Panc1 (cell line): ENCODE measurements around the gene SH3PXD2A. TPM values are rescaled to one million over a fixed set of nuclear protein-coding genes. Genes with fewer than 3 reads are reported as not detected.

Experiments
- ATAC-seq: fragments of 200-7000 bp; cut with Tn5 transposase; 2 replicates; pipeline ENCODE4 v1.9.1; 2020; ENCODE audit warnings: mild to moderate bottlenecking, moderate library complexity
- BruUV-seq: library from RNA; stranded (reverse); fragments of 400-500 nt; replicated peaks from 2 replicates; lab custom pipeline; 2021; lab: Mats Ljungman, UMichigan
- CTCF ChIA-PET: fragments of 300-600 bp; sonication (Branson Sonifier 250); formaldehyde crosslinking; loops from one replicate; lab custom pipeline; 2022; ENCODE audit warnings: antibody characterized with exemption; lab: Charles Lee
- POLR2A ChIA-PET: fragments of 300-600 bp; sonication (Branson Sonifier 250); formaldehyde crosslinking; loops from one replicate; lab custom pipeline; 2022; ENCODE audit warnings: antibody characterized with exemption; lab: Charles Lee
- DNase-seq: peaks from one replicate; pipeline ENCODE4 v3.0.0-alpha.2; 2010; ENCODE audit warnings: low read depth, low spot score
- H3K27ac ChIP-seq: 2 replicates; pipeline ENCODE4 v1.5.1; 2011; ENCODE audit warnings: mild to moderate bottlenecking, low read length, inconsistent platforms
- H3K27me3 ChIP-seq: fragments of 200-500 bp; sonication (Bioruptor generic); 2 replicates; pipeline ENCODE4 v1.6.0; 2014; ENCODE audit warnings: low read length, inconsistent platforms; ENCODE audit not compliant: control insufficient read depth, insufficient read depth
- H3K36me3 ChIP-seq: fragments of 200-500 bp; sonication (Bioruptor generic); 2 replicates; pipeline ENCODE4 v1.5.1; 2014; ENCODE audit warnings: inconsistent platforms, mild to moderate bottlenecking, low read length, moderate library complexity; ENCODE audit not compliant: control insufficient read depth, insufficient read depth
- H3K4me1 ChIP-seq: 2 replicates; pipeline ENCODE4 v1.5.1; 2011; ENCODE audit warnings: inconsistent platforms, mild to moderate bottlenecking, low read length, moderate library complexity; ENCODE audit not compliant: control insufficient read depth, insufficient read depth
- H3K4me3 ChIP-seq, 2 experiments: 2 replicates each; pipeline ENCODE4 v1.5.1; 2011 to 2012; ENCODE audit warnings: low read depth in 2 of 2, low read length in 2 of 2, mild to moderate bottlenecking in 2 of 2, inconsistent platforms in 1 of 2, moderate library complexity in 1 of 2
- H3K9me3 ChIP-seq: fragments of 200-500 bp; sonication (Bioruptor generic); 2 replicates; pipeline ENCODE4 v1.5.1; 2014; ENCODE audit warnings: low read depth, mild to moderate bottlenecking, inconsistent platforms, low read length, moderate library complexity; ENCODE audit not compliant: control insufficient read depth, insufficient read depth
- POLR2AphosphoS5 ChIP-seq: IDR thresholded peaks from 2 replicates; pipeline ENCODE4 v1.6.1; 2012; ENCODE audit warnings: mild to moderate bottlenecking, low read depth, low read length, moderate library complexity
- SIN3A ChIP-seq: IDR thresholded peaks from 2 replicates; pipeline ENCODE4 v1.6.1; 2012; ENCODE audit warnings: low read depth, mild to moderate bottlenecking, low read length, moderate library complexity, borderline replicate concordance; ENCODE audit not compliant: insufficient read depth
- TCF7L2 ChIP-seq: IDR thresholded peaks from 2 replicates; pipeline ENCODE4 v1.6.1; 2011; ENCODE audit warnings: mild to moderate bottlenecking, low read depth, low read length, inconsistent platforms
- in situ Hi-C: cut with HindIII; loops from 2 replicates; pipeline ENCODE4 v1.10.0; 2016; ENCODE audit warnings: low sequenced_read_pairs, low pct_unique_long_range_greater_than_20kb
- intact Hi-C: fragments of 100-400 bp; cut with micrococcal nuclease; formaldehyde crosslinking; loops from one replicate; pipeline ENCODE4 v1.10.0; 2022; ENCODE audit not compliant: unreplicated experiment
- total RNA-seq: library from RNA; stranded (reverse); gene quantifications from one replicate; pipeline ENCODE4 v1.2.1, GENCODE V29; 2021; ENCODE audit not compliant: unreplicated experiment
- TF ChIP-seq, protein P1 (sequence below), 2 experiments: IDR thresholded peaks; 2 replicates each; pipeline ENCODE4 v1.6.1; 2011 to 2012; ENCODE audit warnings: low read depth in 2 of 2, control low read depth in 1 of 2, low read length in 1 of 2, mild to moderate bottlenecking in 1 of 2, moderate library complexity in 1 of 2; ENCODE audit not compliant: insufficient read depth in 1 of 2
- TF ChIP-seq, protein P2 (sequence below): fragments of 450-650 bp; IDR thresholded peaks from 2 replicates; pipeline ENCODE4 v1.5.1; 2017; ENCODE audit warnings: mild to moderate bottlenecking

The SH3PXD2A gene
- total RNA-seq, 1 experiment from 2014 or later, result 5.7 TPM

DNA sequence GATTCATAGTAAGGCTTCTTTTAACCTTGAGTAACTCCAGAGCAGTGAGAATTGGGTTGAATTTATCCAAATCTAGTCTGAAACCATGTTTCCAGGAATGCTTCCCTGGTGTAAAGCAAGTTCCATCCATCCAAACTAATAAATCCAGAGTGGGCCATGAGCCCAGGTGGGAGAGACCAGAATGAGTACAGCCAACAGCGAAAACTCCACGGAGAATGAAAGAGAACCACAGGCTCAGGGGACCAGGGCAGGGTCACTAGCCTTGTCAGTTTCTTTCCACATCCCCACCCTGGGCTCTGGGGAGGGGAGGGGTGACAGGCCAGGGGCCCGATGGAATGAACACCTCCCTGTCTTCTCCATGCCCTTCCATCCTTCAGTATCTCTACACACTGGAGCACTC lies 181.8 kb downstream of the SH3PXD2A start:
- no peaks in the 10 kb centered on the region for H3K4me1 ChIP-seq
- H3K9me3 ChIP-seq, result no peaks in the 10 kb centered on the region
- in situ Hi-C loops, result no loop called here
- no peak overlapping the region for H3K27ac ChIP-seq
- intact Hi-C loops, result no loop called here
- H3K36me3 ChIP-seq, result no peaks in the 10 kb centered on the region
- H3K4me3 ChIP-seq, result no peak overlapping the region
- ATAC-seq, result no peak
- no TSS peak for BruUV-seq
- H3K27me3 ChIP-seq, result no peaks in the 10 kb centered on the region
- ChIA-PET POLR2A (no interaction called here), CTCF (no interaction called here)
- no peak for DNase-seq
- TF ChIP-seq SIN3A (no peak), TCF7L2 (no peak), POLR2AphosphoS5 (no peak)
- TF ChIP-seq, protein P1, sequence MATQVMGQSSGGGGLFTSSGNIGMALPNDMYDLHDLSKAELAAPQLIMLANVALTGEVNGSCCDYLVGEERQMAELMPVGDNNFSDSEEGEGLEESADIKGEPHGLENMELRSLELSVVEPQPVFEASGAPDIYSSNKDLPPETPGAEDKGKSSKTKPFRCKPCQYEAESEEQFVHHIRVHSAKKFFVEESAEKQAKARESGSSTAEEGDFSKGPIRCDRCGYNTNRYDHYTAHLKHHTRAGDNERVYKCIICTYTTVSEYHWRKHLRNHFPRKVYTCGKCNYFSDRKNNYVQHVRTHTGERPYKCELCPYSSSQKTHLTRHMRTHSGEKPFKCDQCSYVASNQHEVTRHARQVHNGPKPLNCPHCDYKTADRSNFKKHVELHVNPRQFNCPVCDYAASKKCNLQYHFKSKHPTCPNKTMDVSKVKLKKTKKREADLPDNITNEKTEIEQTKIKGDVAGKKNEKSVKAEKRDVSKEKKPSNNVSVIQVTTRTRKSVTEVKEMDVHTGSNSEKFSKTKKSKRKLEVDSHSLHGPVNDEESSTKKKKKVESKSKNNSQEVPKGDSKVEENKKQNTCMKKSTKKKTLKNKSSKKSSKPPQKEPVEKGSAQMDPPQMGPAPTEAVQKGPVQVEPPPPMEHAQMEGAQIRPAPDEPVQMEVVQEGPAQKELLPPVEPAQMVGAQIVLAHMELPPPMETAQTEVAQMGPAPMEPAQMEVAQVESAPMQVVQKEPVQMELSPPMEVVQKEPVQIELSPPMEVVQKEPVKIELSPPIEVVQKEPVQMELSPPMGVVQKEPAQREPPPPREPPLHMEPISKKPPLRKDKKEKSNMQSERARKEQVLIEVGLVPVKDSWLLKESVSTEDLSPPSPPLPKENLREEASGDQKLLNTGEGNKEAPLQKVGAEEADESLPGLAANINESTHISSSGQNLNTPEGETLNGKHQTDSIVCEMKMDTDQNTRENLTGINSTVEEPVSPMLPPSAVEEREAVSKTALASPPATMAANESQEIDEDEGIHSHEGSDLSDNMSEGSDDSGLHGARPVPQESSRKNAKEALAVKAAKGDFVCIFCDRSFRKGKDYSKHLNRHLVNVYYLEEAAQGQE (IDR thresholded peaks at IDR 0.05; ENCODE audit: insufficient read depth in 1 of 2, low read depth in 2 of 2, low read length in 1 of 2), result no peak
- TF ChIP-seq, protein P2, sequence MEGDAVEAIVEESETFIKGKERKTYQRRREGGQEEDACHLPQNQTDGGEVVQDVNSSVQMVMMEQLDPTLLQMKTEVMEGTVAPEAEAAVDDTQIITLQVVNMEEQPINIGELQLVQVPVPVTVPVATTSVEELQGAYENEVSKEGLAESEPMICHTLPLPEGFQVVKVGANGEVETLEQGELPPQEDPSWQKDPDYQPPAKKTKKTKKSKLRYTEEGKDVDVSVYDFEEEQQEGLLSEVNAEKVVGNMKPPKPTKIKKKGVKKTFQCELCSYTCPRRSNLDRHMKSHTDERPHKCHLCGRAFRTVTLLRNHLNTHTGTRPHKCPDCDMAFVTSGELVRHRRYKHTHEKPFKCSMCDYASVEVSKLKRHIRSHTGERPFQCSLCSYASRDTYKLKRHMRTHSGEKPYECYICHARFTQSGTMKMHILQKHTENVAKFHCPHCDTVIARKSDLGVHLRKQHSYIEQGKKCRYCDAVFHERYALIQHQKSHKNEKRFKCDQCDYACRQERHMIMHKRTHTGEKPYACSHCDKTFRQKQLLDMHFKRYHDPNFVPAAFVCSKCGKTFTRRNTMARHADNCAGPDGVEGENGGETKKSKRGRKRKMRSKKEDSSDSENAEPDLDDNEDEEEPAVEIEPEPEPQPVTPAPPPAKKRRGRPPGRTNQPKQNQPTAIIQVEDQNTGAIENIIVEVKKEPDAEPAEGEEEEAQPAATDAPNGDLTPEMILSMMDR, result no peak

DNA sequence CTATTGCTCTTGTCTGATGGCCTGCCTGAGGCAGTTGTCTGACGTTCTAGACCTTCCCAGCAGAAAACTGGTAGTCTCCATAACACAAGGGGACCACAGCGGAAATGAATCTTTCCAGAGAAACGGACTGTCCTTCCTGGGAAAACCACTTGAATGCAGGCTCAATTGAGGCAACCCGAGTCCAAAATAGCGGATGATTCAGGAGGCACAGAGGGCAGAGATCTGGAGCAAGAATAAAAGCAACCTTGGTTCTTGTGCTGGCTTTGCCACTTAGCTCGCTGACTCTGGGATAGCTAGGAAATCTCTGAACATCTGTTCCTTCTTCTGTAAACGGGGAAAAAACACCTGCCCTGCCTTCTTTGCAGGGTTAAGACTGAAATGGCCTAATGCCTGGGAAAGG lies 183.0 kb downstream of the SH3PXD2A start:
- H3K36me3 ChIP-seq, result no peaks in the 10 kb centered on the region
- in situ Hi-C loops (no loop called here), intact Hi-C loops (no loop called here)
- ChIA-PET POLR2A (no interaction called here), CTCF (no interaction called here)
- H3K9me3 ChIP-seq, result no peaks in the 10 kb centered on the region
- BruUV-seq, result no TSS peak
- no peaks in the 10 kb centered on the region for H3K27me3 ChIP-seq
- TF ChIP-seq, protein P1 (IDR thresholded peaks at IDR 0.05; ENCODE audit: insufficient read depth in 1 of 2, low read depth in 2 of 2, low read length in 1 of 2), result no peak
- TF ChIP-seq SIN3A (no peak), POLR2AphosphoS5 (no peak)
- ATAC-seq, result no peak
- DNase-seq, result no peak
- H3K4me3 ChIP-seq, result no peak overlapping the region
- H3K27ac ChIP-seq, result no peak overlapping the region
- no peaks in the 10 kb centered on the region for H3K4me1 ChIP-seq
